Transverse colon (tissue), 4 donors: ENCODE data around the gene MRPL57. TPM values are rescaled to one million over a fixed set of nuclear protein-coding genes. Genes with fewer than 3 reads are reported as not detected.
"Not testable (repeated sequence)": the region's sequence is repeated elsewhere in the genome, so short reads cannot be mapped to it uniquely, and the experiment has no call there.

Experiments
- DNase-seq: peaks from one replicate; pipeline ENCODE4 v3.0.0-alpha.2; 2019
- H3K27ac ChIP-seq, 4 donors: fragments of 200-600 bp; sonication (generic); 2 replicates each; pipeline ENCODE4 v1.5.1; 2016 to 2018; ENCODE audit warnings: inconsistent platforms in 4 of 4
- H3K27me3 ChIP-seq: fragments of 200-600 bp; sonication (generic); 2 replicates; pipeline ENCODE4 v1.5.1; 2017; ENCODE audit warnings: inconsistent platforms
- H3K36me3 ChIP-seq, 4 donors: fragments of 200-600 bp; sonication (generic); 2 replicates each; pipeline ENCODE4 v1.5.1; 2017 to 2019; ENCODE audit warnings: inconsistent platforms in 4 of 4
- H3K4me1 ChIP-seq, 4 donors: fragments of 200-600 bp; sonication (generic); 2 replicates each; pipeline ENCODE4 v1.5.1; 2017 to 2020; ENCODE audit warnings: inconsistent platforms in 4 of 4
- H3K4me3 ChIP-seq, 4 donors: fragments of 200-600 bp; sonication (generic); 1 replicate in 1 of 4; 2 replicates in 3 of 4; pipeline versions ENCODE4 v1.5.1 to v1.6.1; 2017 to 2019; ENCODE audit warnings: inconsistent platforms in 4 of 4
- H3K9me3 ChIP-seq, 2 donors: fragments of 200-600 bp; sonication (generic); 2 replicates each; pipeline ENCODE4 v1.5.1; 2017 to 2019; ENCODE audit warnings: inconsistent platforms in 2 of 2
- EP300 ChIP-seq: sonication (generic); formaldehyde crosslinking; IDR thresholded peaks from one replicate; pipeline ENCODE4 v1.6.1; 2017; ENCODE audit warnings: antibody characterized with exemption, low read depth
- POLR2A ChIP-seq: fragments of 450-650 bp; IDR thresholded peaks from one replicate; pipeline ENCODE4 v1.6.1; 2016; ENCODE audit warnings: antibody characterized with exemption, mild to moderate bottlenecking, moderate library complexity
- POLR2AphosphoS5 ChIP-seq, 3 donors: sonication (generic); formaldehyde crosslinking; IDR thresholded peaks; one replicate each; pipeline ENCODE4 v1.6.1; 2016; ENCODE audit warnings: antibody characterized with exemption in 3 of 3
- WGBS, 2 donors: methylation state at CpG; one replicate each; pipeline ENCODE4 v1.1.5; 2018; ENCODE audit warnings: low coverage in 1 of 2; 5-methylcytosine and 5-hydroxymethylcytosine counted together
- in situ Hi-C, 4 donors: fragments of 200-750 bp; cut with MboI; loops; one replicate each; pipeline versions ENCODE4 v1.15.0 to v1.15.1; 2017; ENCODE audit warnings: low sequenced_read_pairs in 3 of 4, low pct_ligation_motif_present in 1 of 4, low pct_unique_long_range_greater_than_20kb in 1 of 4
- intact Hi-C: fragments of 100-400 bp; cut with DNase I; formaldehyde crosslinking; loops from one replicate; pipeline ENCODE4 v1.15.1; 2023; ENCODE audit warnings: low total_unique reads
- total RNA-seq, 4 donors: library from RNA; depleted of rRNA; stranded (reverse); fragments of >200 nt; gene quantifications; one replicate each; pipeline ENCODE4 v1.1.0, GENCODE V29; 2016
- TF ChIP-seq, protein P1 (sequence below), 5 experiments: fragments of 200-600 bp in 3 of 5; fragments of 450-650 bp in 2 of 5; sonication (generic) in 3 of 5; IDR thresholded peaks; 1 replicate in 2 of 5; 2 replicates in 3 of 5; pipeline ENCODE4 v1.5.1; 2016 to 2017; ENCODE audit warnings: antibody characterized with exemption in 5 of 5, inconsistent platforms in 3 of 5, mild to moderate bottlenecking in 2 of 5, moderate library complexity in 1 of 5

The MRPL57 gene
- total RNA-seq, 4 donors from 2014 or later, result 27.0 to 59.7 (median 39.2) TPM

- 2% methylated on average over 5 to 13 of the region's 13 CpGs for WGBS, 2 donors
- no peaks in the 10 kb centered on the region for H3K27me3 ChIP-seq
- in situ Hi-C loops, result no loop called here
- no peak for TF ChIP-seq POLR2A
- TF ChIP-seq EP300, result no peak
- TF ChIP-seq, protein P1, sequence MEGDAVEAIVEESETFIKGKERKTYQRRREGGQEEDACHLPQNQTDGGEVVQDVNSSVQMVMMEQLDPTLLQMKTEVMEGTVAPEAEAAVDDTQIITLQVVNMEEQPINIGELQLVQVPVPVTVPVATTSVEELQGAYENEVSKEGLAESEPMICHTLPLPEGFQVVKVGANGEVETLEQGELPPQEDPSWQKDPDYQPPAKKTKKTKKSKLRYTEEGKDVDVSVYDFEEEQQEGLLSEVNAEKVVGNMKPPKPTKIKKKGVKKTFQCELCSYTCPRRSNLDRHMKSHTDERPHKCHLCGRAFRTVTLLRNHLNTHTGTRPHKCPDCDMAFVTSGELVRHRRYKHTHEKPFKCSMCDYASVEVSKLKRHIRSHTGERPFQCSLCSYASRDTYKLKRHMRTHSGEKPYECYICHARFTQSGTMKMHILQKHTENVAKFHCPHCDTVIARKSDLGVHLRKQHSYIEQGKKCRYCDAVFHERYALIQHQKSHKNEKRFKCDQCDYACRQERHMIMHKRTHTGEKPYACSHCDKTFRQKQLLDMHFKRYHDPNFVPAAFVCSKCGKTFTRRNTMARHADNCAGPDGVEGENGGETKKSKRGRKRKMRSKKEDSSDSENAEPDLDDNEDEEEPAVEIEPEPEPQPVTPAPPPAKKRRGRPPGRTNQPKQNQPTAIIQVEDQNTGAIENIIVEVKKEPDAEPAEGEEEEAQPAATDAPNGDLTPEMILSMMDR (IDR thresholded peaks at IDR 0.05), result no peak
- TF ChIP-seq POLR2AphosphoS5 (IDR thresholded peaks at IDR 0.05), result no peak
- peak overlapping the region; percentile 93 to 97 (median 96) for H3K27ac ChIP-seq
- intact Hi-C loops, result no loop called here
- peak overlapping the region; percentile 47 to 87 (median 62) for H3K4me3 ChIP-seq
- H3K36me3 ChIP-seq, result no peaks in the 10 kb centered on the region
- no peaks in the 10 kb centered on the region for H3K9me3 ChIP-seq
- no peak for DNase-seq
- H3K4me1 ChIP-seq, result peaks cover 9 to 20% (median 11%) of the 10 kb centered on the region in 4 donors
Measured at GRCh38 chr13:21175656-21176214, 723 bp upstream of the MRPL57 start.

DNA sequence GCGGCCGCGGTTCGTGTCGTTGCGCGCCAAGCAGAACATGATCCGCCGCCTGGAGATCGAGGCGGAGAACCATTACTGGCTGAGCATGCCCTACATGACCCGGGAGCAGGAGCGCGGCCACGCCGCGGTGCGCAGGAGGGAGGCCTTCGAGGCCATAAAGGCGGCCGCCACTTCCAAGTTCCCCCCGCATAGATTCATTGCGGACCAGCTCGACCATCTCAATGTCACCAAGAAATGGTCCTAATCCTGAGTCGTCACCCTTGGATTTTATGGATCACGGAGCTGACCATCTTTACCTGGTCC lies 475 bp downstream of the MRPL57 start:
- 0% methylated on average over 26 of the region's 26 CpGs; no CpG with 5 or more reads in 1 of the 2 donors for WGBS, 2 donors
- intact Hi-C loops (no loop called here), in situ Hi-C loops (no loop called here)
- Histone ChIP-seq H3K9me3 (no peaks in the 10 kb centered on the region), H3K27ac (peak overlapping the region; percentile 93 to 97 (median 96)), H3K36me3 (no peaks in the 10 kb centered on the region), H3K4me3 (peak overlapping the region; percentile 47 to 87 (median 62)), H3K4me1 (peaks cover 9 to 20% (median 11%) of the 10 kb centered on the region in 4 donors), H3K27me3 (no peaks in the 10 kb centered on the region)
- TF ChIP-seq POLR2A (no peak), POLR2AphosphoS5 (IDR thresholded peaks at IDR 0.05) (no peak), EP300 (no peak)
- TF ChIP-seq, protein P1 (IDR thresholded peaks at IDR 0.05), result no peak
- no peak for DNase-seq

DNA sequence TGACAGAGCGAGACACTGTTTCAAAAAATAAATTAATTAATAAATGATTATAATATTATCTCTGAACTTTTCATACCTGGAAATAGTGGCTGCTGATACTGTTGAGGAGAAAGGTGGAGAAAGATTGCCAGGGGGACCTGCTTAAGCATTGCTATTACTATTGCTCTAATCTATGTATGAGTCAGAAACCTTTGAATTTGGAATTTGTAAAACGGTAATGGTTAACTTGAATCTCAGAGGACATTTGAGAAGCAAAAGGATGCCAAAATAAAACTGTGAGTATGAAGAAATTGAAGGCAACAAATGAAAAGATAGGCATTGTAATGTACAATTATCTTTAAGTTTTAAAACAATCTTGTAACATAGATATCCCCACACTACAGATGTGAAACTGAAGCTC lies 5.2 kb downstream of the MRPL57 start:
- no peak overlapping the region for H3K27ac ChIP-seq
- H3K9me3 ChIP-seq, result no peaks in the 10 kb centered on the region
- H3K4me1 ChIP-seq, result peaks cover 7 to 14% (median 10%) of the 10 kb centered on the region in 4 donors
- in situ Hi-C loops, result no loop called here
- intact Hi-C loops, result no loop called here
- H3K36me3 ChIP-seq, result no peaks in the 10 kb centered on the region
- no peak for DNase-seq
- no peaks in the 10 kb centered on the region for H3K27me3 ChIP-seq
- WGBS, 2 donors, result 83 to 92% methylated on average over 2 of the region's 2 CpGs
- no peak for TF ChIP-seq POLR2AphosphoS5 (IDR thresholded peaks at IDR 0.05)
- TF ChIP-seq, protein P1 (IDR thresholded peaks at IDR 0.05), result no peak
- TF ChIP-seq POLR2A, result no peak
- no peak for TF ChIP-seq EP300
- no peak overlapping the region for H3K4me3 ChIP-seq

DNA sequence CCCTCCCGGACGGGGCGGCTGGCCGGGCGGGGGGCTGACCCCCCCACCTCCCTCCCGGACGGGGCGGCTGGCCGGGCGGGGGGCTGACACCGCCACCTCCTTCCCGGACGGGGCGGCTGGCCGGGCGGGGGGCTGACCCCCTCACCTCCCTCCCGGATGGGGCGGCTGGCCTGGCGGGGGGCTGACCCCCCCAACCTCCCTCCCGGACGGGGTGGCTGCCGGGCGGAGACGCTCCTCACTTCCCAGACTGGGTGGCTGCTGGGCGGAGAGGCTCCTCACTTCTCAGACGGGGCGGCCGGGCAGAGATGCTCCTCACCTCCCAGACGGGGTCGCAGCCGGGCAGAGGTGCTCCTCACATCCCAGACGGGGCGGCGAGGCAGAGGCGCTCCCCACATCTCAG lies 10.0 kb downstream of the MRPL57 start:
- DNase-seq, intact Hi-C loops, H3K4me3 ChIP-seq, H3K9me3 ChIP-seq, H3K27me3 ChIP-seq, in situ Hi-C loops, H3K27ac ChIP-seq, H3K36me3 ChIP-seq, H3K4me1 ChIP-seq: not testable (repeated sequence)
- no CpG with 5 or more reads among the region's 35 CpGs for WGBS, 2 donors

DNA sequence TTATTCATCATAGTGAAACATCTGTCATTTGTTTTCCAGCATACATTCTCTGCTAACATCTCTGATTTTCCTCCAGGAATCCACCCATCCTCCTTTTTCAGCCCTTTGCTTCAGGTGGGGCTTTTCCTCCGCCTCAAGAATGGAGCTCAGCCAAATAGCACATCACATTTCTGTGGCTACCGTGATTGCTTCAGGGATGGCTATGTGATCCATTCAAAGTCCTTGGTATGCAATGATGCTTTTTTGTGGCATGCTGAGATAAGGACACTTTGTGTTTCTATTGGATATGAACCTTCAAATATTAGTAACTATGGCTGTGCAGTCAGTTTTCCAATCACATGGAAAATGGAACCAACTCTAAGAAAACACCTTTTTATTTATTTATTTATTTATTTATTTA lies 18.3 kb downstream of the MRPL57 start:
- WGBS, 2 donors, result 77% methylated on average over 2 of the region's 2 CpGs; no CpG with 5 or more reads in 1 of the 2 donors
- intact Hi-C loops, result not testable (repeated sequence)

GRCh38 chr13:21197606-21198225 lies 21.3 kb downstream of the MRPL57 start:
- intact Hi-C loops, H3K36me3 ChIP-seq, in situ Hi-C loops, H3K4me3 ChIP-seq, H3K27ac ChIP-seq, H3K4me1 ChIP-seq, H3K27me3 ChIP-seq, H3K9me3 ChIP-seq, DNase-seq: not testable (repeated sequence)
- WGBS, 2 donors, result 79 to 88% methylated on average over 4 to 9 of the region's 9 CpGs

More for the DNA sequence above, 18.3 kb downstream of the MRPL57 start:
- in situ Hi-C loops, H3K4me3 ChIP-seq, H3K27me3 ChIP-seq, H3K27ac ChIP-seq, H3K36me3 ChIP-seq, H3K9me3 ChIP-seq, H3K4me1 ChIP-seq, DNase-seq: not testable (repeated sequence)

DNA sequence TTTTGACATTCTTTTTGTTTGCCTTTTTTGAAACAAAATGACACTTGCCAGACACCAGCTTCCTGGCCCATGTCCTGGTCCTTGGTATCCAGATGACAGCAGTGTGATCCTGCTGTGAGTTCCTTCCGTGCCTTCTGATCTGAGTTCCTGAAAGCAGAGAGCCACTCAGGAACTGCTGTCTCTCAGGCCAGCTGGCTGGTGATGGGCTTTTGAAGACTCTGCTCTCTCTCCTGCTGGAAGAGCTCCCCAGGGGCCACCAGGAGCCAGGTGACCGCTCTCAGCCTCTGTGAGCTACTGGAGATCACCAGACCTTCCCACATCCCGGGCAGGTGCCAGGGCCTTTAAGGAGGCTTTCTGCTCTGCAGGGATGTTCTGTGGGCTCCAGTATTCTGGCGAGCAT lies 21.9 kb downstream of the MRPL57 start:
- WGBS, 2 donors, result 73% methylated on average over 3 of the region's 4 CpGs; no CpG with 5 or more reads in 1 of the 2 donors
- H3K36me3 ChIP-seq, DNase-seq, H3K4me3 ChIP-seq, H3K4me1 ChIP-seq, H3K9me3 ChIP-seq, H3K27me3 ChIP-seq, H3K27ac ChIP-seq, in situ Hi-C loops, intact Hi-C loops: not testable (repeated sequence)
